HTR-8/SVneo (cell line): ENCODE data around the gene DENND1A.
"Not testable (repeated sequence)": the region's sequence is repeated elsewhere in the genome, so short reads cannot be mapped to it uniquely, and the experiment has no call there.

ENCODE experiments used
- DNase-seq: peaks from one replicate; pipeline ENCODE4 v3.0.0; 2011; ENCODE audit warnings: low spot score, mixed read lengths; ENCODE audit not compliant: insufficient read length
- FAIRE-seq: peaks from 2 replicates; lab custom pipeline; 2011; peaks lifted over from hg19 to GRCh38; lab: Jason Lieb, UNC

Gene DENND1A

GRCh38 chr9:123453831-123454321 is 476.1 kb downstream of the DENND1A start:
- no peak for DNase-seq
- FAIRE-seq: no peak

- no peak for FAIRE-seq
- no peak for DNase-seq
These were observed 476.8 kb downstream of the DENND1A start for GRCh38 chr9:123453076-123453667.

- DNase-seq: no peak
- FAIRE-seq: no peak
These were observed 478.9 kb downstream of the DENND1A start for GRCh38 chr9:123450996-123451395.

GRCh38 chr9:123450098-123450770 is 479.7 kb downstream of the DENND1A start:
- no peak for DNase-seq
- no peak for FAIRE-seq

GRCh38 chr9:123447934-123448646 is 481.8 kb downstream of the DENND1A start:
- DNase-seq: no peak
- FAIRE-seq: no peak

- FAIRE-seq (no peak), DNase-seq (peak; percentile 57)
These were observed 483.8 kb downstream of the DENND1A start for GRCh38 chr9:123445981-123446610.

GRCh38 chr9:123445116-123445515 is 484.8 kb downstream of the DENND1A start:
- FAIRE-seq (no peak), DNase-seq (no peak)

GRCh38 chr9:123441769-123442168 is 488.2 kb downstream of the DENND1A start:
- DNase-seq (no peak), FAIRE-seq (no peak)

GRCh38 chr9:123440256-123440655 is 489.7 kb downstream of the DENND1A start:
- FAIRE-seq: no peak
- no peak for DNase-seq

GRCh38 chr9:123438821-123439220 is 491.1 kb downstream of the DENND1A start:
- no peak for DNase-seq
- FAIRE-seq: no peak

GRCh38 chr9:123438321-123438720 is 491.6 kb downstream of the DENND1A start:
- DNase-seq (no peak), FAIRE-seq (no peak)

- no peak for DNase-seq
- no peak for FAIRE-seq
These were observed 492.7 kb downstream of the DENND1A start for GRCh38 chr9:123437201-123437600.

- DNase-seq (no peak), FAIRE-seq (no peak)
These were observed 494.5 kb downstream of the DENND1A start for GRCh38 chr9:123435471-123435870.

- DNase-seq: peak; percentile 10
- FAIRE-seq: no peak
These were observed 495.2 kb downstream of the DENND1A start for GRCh38 chr9:123434619-123435240.

- FAIRE-seq: no peak
- DNase-seq: no peak
These were observed 497.3 kb downstream of the DENND1A start for GRCh38 chr9:123432331-123433236.

- no peak for FAIRE-seq
- DNase-seq: no peak
These were observed 498.3 kb downstream of the DENND1A start for GRCh38 chr9:123431581-123431980.

- DNase-seq, FAIRE-seq: not testable (repeated sequence)
These were observed 501.5 kb downstream of the DENND1A start for GRCh38 chr9:123428450-123428849.

- DNase-seq: no peak
- FAIRE-seq: no peak
These were observed 503.5 kb downstream of the DENND1A start for GRCh38 chr9:123426406-123426805.

- FAIRE-seq: no peak
- DNase-seq: no peak
These were observed 504.0 kb downstream of the DENND1A start for GRCh38 chr9:123425836-123426365.
